WI38 (cell line): ENCODE measurements around the gene RBKS.

Source experiments
- H3K4me3 ChIP-seq: 2 replicates; pipeline ENCODE4 v1.5.1; 2011; ENCODE audit warnings: low read depth, mild to moderate bottlenecking, control low read depth, low read length
- CTCF ChIP-seq: IDR thresholded peaks from 2 replicates; pipeline ENCODE4 v1.5.1; 2012; ENCODE audit warnings: low read depth, mild to moderate bottlenecking, control low read depth, low read length

Gene RBKS

GRCh38 chr2:27815860-27816438 lies 74.2 kb downstream of the RBKS start:
- H3K4me3 ChIP-seq = no peak overlapping the region
- no peak for TF ChIP-seq CTCF

GRCh38 chr2:27814758-27815157 lies 75.4 kb downstream of the RBKS start:
- H3K4me3 ChIP-seq = no peak overlapping the region
- TF ChIP-seq CTCF = no peak

GRCh38 chr2:27811768-27812167 lies 78.4 kb downstream of the RBKS start:
- H3K4me3 ChIP-seq = no peak overlapping the region
- no peak for TF ChIP-seq CTCF

- H3K4me3 ChIP-seq = no peak overlapping the region
- no peak for TF ChIP-seq CTCF
These were observed 79.7 kb downstream of the RBKS start for GRCh38 chr2:27810455-27810854.

- TF ChIP-seq CTCF = no peak
- no peak overlapping the region for H3K4me3 ChIP-seq
These were observed 80.4 kb downstream of the RBKS start for GRCh38 chr2:27809761-27810241.

GRCh38 chr2:27808984-27809383 lies 81.2 kb downstream of the RBKS start:
- H3K4me3 ChIP-seq = no peak overlapping the region

GRCh38 chr2:27808418-27808817 lies 81.8 kb downstream of the RBKS start:
- no peak for TF ChIP-seq CTCF
- no peak overlapping the region for H3K4me3 ChIP-seq

More at GRCh38 chr2:27808984-27809383, 81.2 kb downstream of the RBKS start:
- no peak for TF ChIP-seq CTCF
